ENCODE results near the gene SRRM1. TPM values are rescaled to one million over a fixed set of nuclear protein-coding genes. Genes with fewer than 3 reads are reported as not detected.

SRRM1 gene
- total and polyA plus RNA-seq, 2 of the 8 experiments (the other 6 are each of a cell fraction or from before 2014, with no cell fraction given): 77.1 to 255 TPM

GRCh38 chr1:24606296-24606605 is 36.9 kb upstream of the SRRM1 start:
- H2BK12ac ChIP-seq (ENCODE audit: low read depth, low read length): no peak overlapping the region
- no peaks in the 10 kb centered on the region for H3K9me3 ChIP-seq (ENCODE audit: insufficient read depth in 2 of 2, low read depth in 1 of 2, low read length in 1 of 2)
- H3K79me1 ChIP-seq (ENCODE audit: low read depth, low read length): no peaks in the 10 kb centered on the region
- no peak for TF ChIP-seq ASH2L (IDR thresholded peaks at IDR 0.05; ENCODE audit: low read length)
- TF ChIP-seq SP2 (IDR thresholded peaks at IDR 0.05; ENCODE audit: low read length): no peak
- no peak for TF ChIP-seq BCL11A (IDR thresholded peaks at IDR 0.05; ENCODE audit: low read depth in 2 of 2, low read length in 2 of 2)
- TF ChIP-seq SP4 (IDR thresholded peaks at IDR 0.05; ENCODE audit: low read length): no peak
- no peak for TF ChIP-seq EP300 (IDR thresholded peaks at IDR 0.05; ENCODE audit: borderline replicate concordance in 1 of 2, low read depth in 2 of 2, low read length in 2 of 2)
- TF ChIP-seq EGR1 (IDR thresholded peaks at IDR 0.05; ENCODE audit: borderline replicate concordance, low read depth, low read length): no peak
- TF ChIP-seq BACH1 (IDR thresholded peaks at IDR 0.05; ENCODE audit: low read length): no peak
- TF ChIP-seq BRCA1 (IDR thresholded peaks at IDR 0.05; ENCODE audit: low read depth, low read length): no peak
- no peak for TF ChIP-seq MAFK (IDR thresholded peaks at IDR 0.05; ENCODE audit: low read depth, low read length)
- TF ChIP-seq, protein P1, sequence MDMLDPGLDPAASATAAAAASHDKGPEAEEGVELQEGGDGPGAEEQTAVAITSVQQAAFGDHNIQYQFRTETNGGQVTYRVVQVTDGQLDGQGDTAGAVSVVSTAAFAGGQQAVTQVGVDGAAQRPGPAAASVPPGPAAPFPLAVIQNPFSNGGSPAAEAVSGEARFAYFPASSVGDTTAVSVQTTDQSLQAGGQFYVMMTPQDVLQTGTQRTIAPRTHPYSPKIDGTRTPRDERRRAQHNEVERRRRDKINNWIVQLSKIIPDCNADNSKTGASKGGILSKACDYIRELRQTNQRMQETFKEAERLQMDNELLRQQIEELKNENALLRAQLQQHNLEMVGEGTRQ (IDR thresholded peaks at IDR 0.05; ENCODE audit: low read length): no peak
- no peak for TF ChIP-seq GTF2F1 (IDR thresholded peaks at IDR 0.05; ENCODE audit: borderline replicate concordance, low read depth, low read length)
- TF ChIP-seq JUN (IDR thresholded peaks at IDR 0.05; ENCODE audit: low read depth, low read length): no peak
- TF ChIP-seq SAP30 (IDR thresholded peaks at IDR 0.05; ENCODE audit: insufficient read depth, insufficient replicate concordance, low read length): no peak
- no peaks in the 10 kb centered on the region for H3K4me1 ChIP-seq (replicated peaks in 1 of 4; ENCODE audit: control insufficient read depth in 3 of 4, insufficient read depth in 4 of 4, low read length in 3 of 4)
- H3K79me2 ChIP-seq (ENCODE audit: control insufficient read depth in 1 of 2, insufficient read depth in 2 of 2, low read length in 2 of 2): no peaks in the 10 kb centered on the region
- H3K4ac ChIP-seq (replicated peaks; ENCODE audit: insufficient read length, low read depth, low read length): no peak overlapping the region
- CTCF ChIA-PET (ENCODE audit: partially characterized antibody): interaction anchor here (1.0 kb wide), 1 partner anchor 10 kb away, joined by 5 read pairs; no protein-coding TSS in a partner anchor
- H2BK15ac ChIP-seq (ENCODE audit: low read length): no peak overlapping the region
- no peak overlapping the region for H4K5ac ChIP-seq (ENCODE audit: insufficient read length, low read depth, low read length)
- no peak overlapping the region for H2AFZ ChIP-seq (ENCODE audit: low read length)
- FAIRE-seq: no peak
- H3K56ac ChIP-seq (replicated peaks; ENCODE audit: insufficient read length, low read depth, low read length): no peak overlapping the region
- no peaks in the 10 kb centered on the region for H3K27me3 ChIP-seq (replicated peaks in 1 of 4; ENCODE audit: control insufficient read depth in 3 of 4, extremely low read depth in 1 of 4, insufficient read depth in 3 of 4, low read length in 3 of 4)
- H3K23me2 ChIP-seq (ENCODE audit: low read depth, low read length): no peaks in the 10 kb centered on the region
- H4K20me1 ChIP-seq (replicated peaks in 1 of 2; ENCODE audit: control insufficient read depth in 1 of 2, insufficient read depth in 2 of 2, low read length in 2 of 2): no peaks in the 10 kb centered on the region
- H2BK20ac ChIP-seq (ENCODE audit: low read length): no peak overlapping the region
- H3K18ac ChIP-seq (ENCODE audit: extremely low read depth, low read length): no peak overlapping the region
- no peak overlapping the region for H3K4me3 ChIP-seq (ENCODE audit: extremely low read depth in 1 of 4, insufficient read depth in 2 of 4, low read depth in 3 of 4, low read length in 4 of 4)
- no peaks in the 10 kb centered on the region for H3K36me3 ChIP-seq (ENCODE audit: control insufficient read depth in 2 of 4, insufficient read depth in 4 of 4, low read length in 3 of 4)
- H3K23ac ChIP-seq (ENCODE audit: insufficient read length): no peak overlapping the region
- H3K27ac ChIP-seq (ENCODE audit: low read depth, low read length): no peak overlapping the region
- H2BK5ac ChIP-seq (ENCODE audit: low read depth, low read length): no peak overlapping the region
- no peak overlapping the region for H3K14ac ChIP-seq (ENCODE audit: insufficient read length)
- DNase-seq (ENCODE audit: low read depth in 1 of 2, low spot score in 2 of 2): no peak
- no peak overlapping the region for H4K8ac ChIP-seq (ENCODE audit: extremely low read depth, insufficient read depth, low read length)
- H3K9ac ChIP-seq (replicated peaks in 1 of 4; ENCODE audit: extremely low read depth in 1 of 4, low read depth in 3 of 4, low read length in 3 of 4): no peak overlapping the region
- no peak overlapping the region for H4K91ac ChIP-seq (replicated peaks; ENCODE audit: insufficient read length, low read length)
- H3K4me2 ChIP-seq (ENCODE audit: insufficient read depth in 1 of 2, low read depth in 2 of 2, low read length in 2 of 2): no peak overlapping the region
- POLR2A ChIA-PET (ENCODE audit: partially characterized antibody): no interaction called here
- 91% methylated on average over 3 of the region's 3 CpGs; no CpG with 5 or more reads in 1 of the 2 experiments for WGBS, 2 experiments (ENCODE audit: extremely low coverage in 1 of 2, insufficient coverage in 1 of 2, insufficient read length in 1 of 2, insufficient replicate concordance in 2 of 2, low coverage in 1 of 2, low lambda C conversion rate in 2 of 2, missing lambda C conversion rate in 1 of 2)
- no peak overlapping the region for H2AK5ac ChIP-seq (ENCODE audit: low read depth, low read length)
- no peak overlapping the region for H2BK120ac ChIP-seq (replicated peaks; ENCODE audit: low read depth, low read length)

All from H1 (cell line).